CD1c-positive myeloid dendritic cell (primary cell): ENCODE measurements around the gene WDSUB1.

Experiments
- DNase-seq: peaks from one replicate; pipeline ENCODE4 v3.0.0-alpha.2; 2016; ENCODE audit errors: extremely low spot score

The WDSUB1 gene, protein sequence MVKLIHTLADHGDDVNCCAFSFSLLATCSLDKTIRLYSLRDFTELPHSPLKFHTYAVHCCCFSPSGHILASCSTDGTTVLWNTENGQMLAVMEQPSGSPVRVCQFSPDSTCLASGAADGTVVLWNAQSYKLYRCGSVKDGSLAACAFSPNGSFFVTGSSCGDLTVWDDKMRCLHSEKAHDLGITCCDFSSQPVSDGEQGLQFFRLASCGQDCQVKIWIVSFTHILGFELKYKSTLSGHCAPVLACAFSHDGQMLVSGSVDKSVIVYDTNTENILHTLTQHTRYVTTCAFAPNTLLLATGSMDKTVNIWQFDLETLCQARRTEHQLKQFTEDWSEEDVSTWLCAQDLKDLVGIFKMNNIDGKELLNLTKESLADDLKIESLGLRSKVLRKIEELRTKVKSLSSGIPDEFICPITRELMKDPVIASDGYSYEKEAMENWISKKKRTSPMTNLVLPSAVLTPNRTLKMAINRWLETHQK

DNA sequence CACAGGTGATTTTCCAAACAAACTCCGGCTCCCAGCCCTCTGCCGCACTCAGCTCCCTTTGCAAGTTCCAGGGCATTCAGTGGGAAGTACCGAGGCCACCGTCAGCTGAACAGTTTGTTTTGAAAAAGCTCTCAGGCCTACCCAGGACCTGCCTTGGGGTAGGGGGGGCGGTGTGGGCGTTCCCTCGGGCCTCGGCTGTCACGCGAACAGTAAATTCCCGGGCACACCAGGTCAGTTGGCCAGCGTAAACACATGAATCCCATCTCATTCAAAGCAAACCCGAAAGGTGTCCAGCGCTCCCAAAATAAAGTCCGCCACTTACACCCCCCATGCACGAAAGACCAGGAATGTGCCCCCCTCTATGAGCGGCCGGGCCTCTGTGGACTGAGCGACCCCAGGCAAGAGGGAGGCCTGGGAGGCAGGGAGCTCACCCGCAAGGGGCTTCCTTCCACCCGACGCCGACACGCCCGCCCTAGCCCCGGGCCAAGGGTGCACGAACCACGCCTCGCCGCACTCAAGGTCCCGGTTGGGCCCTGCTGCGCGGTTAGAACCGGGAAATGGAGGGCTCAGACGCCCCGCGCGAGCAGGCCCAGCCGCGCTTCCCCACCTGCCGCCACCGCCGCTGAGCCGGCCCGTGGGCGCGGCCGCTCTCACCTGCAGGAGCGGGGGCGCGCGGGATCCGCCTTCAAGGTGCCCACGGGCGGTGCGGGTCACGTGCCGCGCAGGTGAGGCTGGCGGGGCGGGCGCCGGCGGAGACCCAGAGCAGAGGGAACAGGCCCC, at the start of gene WDSUB1:
TSS of gene WDSUB1 (minus strand) at position 775 of the 780 bp plus-strand sequence. CDS start 3,634 bp downstream, outside the sequence.
- DNase-seq = peak; percentile 59

DNA sequence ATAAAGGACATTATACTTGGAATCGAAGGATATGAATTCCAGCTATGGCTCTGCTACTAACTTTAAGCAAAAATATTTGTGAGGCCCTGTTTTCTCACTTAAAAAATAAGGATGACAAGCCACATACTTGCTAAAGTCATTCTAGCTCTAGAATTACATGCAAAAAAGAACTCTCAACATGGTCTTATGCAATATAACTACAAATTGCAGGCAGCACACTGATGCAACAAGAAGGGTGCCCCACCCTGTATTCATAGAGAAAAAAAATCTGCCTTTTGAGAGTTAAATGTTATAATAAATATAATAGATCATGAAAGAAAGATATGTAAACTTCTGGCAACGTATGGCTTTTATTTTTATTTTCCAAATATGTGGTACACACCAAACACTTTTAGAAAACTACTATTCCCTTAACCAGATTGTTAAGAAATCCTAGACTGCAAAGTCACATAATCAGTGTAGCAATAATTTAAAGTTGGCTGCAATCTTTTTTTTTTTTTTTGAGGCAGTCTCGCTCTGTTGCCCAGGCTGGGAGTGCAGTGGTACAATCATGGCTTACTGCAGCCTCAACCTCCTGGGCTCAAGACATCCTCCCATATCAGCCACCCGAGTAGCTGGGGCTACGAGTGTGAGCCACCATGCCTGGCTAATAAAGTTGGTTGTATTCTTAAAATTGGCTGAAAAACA, 40.2 kb upstream of the WDSUB1 start:
- DNase-seq = peak; percentile 23

DNA sequence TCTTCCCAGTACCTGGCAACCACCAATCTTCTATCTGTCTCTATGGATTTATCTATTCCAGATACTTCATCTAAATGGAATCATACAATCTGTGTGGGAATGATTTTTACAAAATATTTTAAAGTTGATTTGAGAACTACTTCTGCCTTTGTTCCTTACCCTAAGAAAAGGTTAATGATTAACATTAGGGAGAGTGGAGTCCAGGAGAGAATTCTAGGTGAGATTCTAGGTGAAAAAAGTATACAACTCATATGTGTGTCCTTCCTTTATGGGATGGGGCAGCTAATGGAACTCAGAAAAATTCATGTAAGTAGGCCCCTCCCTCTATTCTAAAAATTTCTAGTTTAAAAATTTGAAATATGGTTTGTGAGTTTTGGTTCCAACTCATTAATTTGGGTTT, 35.9 kb upstream of the WDSUB1 start:
- DNase-seq = no peak

DNA sequence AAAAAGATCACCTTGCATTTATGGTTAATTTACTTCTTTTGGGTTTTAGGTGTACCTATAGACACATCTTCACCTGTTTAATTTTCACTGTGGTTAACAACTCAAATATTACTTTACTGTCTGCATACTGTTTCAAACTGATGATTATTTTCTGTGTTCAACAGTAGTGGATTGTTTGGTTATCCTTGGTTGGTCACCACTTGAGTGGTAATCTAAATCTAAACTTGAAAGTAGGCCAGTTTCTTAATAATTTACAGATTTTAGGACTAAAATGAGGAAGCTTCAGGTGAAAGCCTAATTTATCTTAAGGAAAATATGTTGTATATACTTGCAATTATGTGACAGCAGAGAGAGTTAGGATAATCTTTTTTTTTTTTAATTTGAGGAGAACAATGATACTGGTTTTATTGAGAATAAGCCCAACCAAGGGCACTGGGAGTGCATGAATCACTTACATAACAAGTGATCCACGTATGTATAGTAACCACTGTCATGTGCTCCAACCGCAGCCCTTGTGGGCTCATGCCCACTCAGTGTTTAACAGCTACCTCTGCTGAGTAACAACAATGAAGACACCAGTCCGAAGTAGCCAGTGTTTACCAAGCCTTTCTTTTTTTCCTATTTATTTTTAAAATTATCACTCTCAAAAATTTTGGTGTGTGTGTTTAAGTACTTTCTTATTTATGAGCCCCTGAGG, 31.0 kb upstream of the WDSUB1 start:
- no peak for DNase-seq

DNA sequence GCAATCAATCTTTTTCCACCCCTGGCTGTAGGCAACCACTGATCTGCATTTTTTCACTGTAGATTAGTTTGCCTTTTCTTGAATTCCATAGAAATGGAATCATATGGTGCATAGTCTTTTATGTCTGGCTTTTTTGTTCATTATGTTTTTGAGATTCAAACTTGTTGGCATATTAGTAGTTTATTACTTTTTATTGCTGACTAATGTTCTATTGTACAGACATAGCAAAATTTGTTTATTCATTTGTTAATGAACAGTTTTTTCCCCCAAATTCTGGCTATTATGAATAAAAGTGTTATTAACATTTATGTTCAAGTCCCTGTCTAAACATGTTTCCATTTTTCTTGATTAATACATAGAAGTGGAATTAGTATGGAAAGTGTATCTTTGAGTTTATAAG, 21.4 kb upstream of the WDSUB1 start:
- no peak for DNase-seq

DNA sequence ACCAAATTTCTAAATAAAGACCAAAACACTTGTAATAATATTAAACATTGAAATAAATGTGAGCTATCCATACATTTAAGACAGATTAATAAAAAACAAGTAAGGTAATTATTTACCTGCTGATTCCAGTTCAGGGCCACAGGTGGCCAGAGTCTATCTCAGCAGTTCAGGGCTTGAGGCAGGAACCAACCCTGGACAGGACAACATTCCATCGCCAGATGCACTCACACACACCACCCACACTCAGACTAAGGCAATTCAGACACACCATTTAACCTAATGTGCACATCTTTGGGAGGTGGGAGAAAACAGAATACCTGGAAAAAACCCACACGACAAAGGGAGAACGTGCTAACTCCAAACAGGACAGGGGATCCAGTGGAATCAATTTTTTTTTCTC, 14.1 kb upstream of the WDSUB1 start:
- DNase-seq = no peak

DNA sequence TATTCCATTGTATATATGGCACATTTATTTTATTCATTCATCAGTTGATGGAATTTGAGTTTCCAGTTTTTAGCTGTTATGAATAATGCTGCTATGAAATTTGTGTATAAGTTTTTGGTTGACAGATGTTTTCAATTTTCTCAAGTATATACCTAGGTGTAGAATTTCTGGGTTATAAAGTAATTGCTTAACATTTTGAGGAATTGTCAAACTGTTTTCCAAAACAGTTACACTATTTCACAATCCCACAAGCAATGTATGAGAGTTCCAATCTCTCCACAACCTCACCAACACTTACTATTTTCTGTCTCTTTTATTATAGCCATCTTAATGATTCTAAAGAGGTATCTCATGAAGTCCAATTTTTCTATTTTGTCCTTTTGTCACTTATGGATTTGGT, 12.5 kb upstream of the WDSUB1 start:
- DNase-seq = no peak

DNA sequence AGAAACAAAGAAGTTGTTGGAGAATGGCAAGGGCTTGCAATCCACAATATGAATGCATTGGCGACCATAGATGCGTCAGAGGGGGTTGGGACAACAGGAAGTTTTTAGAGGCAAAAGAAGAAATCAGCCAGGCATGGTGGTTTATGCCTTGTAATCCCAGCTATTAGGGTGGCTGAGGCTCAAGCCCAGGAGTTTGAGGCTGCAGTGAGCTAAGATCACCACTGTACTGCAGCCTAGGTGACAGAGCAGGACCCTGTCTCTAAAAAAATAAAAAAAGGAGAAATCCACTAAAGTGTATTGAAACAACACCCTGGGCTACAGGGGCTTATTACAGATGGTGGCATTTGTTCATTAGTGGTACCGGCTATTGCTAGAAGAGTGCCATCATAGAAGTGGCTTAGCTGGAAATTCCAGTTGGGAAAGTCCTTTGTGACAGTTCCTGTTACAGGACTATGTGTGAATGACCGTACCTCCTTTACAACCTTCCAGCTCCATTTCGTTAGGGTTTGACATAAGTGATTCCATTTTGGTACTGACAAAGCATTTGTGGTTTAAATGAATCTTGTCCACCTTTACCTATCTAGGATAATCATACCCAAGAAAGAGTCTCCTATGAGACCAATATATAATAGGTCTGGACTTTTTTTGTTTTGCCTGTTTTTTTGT, 10.7 kb upstream of the WDSUB1 start:
- no peak for DNase-seq

DNA sequence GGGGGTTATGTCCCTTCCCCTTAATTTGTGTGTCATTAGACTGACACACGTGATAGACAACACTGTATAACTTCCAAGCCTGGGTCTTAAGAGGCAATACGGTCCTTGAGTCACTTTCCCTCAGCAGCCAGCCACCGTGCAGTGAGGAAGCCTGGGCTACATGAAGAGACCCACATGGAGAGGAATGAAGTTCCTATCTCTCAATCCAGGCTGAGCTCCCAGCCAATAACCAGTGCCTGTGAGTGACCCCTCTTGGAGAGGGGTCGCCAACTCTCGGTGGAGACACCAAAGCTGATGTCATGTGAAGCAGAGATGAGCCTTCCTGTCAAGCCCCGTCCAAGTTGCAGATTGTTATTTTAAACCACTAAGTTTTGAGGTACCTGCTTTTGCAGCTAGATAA, 5.7 kb upstream of the WDSUB1 start:
- DNase-seq = no peak

DNA sequence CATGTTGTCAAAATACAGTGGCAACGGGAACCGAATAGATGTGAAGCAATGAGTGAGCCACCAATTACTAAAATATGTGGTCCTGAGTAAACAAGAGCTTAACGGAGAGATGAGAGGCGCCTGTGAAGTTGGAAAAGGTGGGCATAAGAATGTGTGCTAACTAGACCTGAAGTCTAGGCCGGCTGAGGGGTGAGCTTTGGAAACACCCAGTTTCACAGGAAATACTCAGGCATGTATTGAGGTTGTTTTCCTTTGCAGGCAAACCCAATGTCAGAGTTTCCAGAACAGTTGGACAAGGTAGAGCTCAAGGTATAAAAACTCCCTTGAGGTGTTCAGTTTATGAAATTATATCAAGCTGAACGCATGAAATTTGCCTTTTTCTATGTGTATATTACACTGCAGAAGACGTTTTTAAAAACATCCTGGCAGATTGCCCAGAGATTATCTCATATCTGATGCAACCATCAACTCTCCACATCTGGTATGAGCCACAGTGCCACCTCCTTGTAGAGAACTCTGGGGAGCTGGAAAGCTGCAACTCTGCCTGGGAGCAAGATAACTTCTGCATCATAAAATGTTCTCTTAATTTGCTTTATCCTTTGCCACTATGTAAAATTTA, 3.9 kb upstream of the WDSUB1 start:
- peak; percentile 64 for DNase-seq

DNA sequence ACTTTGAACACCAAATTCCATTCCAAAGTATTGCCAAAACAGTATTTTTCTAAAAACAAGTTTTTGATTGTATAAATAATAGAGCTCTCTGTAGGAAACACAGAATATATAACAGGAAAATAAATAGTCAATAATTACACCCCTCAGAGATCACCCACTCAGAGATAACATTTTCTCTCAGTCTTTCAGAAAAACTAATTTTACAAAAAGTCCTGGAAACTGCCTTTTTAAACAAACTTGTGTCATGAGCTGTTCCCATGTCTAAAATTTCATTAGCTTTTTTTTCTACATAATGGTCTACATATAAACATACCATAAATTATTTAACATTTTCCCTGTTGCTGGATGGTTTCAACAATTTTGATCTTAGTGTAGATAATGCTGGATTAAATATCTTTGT, 1.2 kb upstream of the WDSUB1 start:
- DNase-seq = no peak

DNA sequence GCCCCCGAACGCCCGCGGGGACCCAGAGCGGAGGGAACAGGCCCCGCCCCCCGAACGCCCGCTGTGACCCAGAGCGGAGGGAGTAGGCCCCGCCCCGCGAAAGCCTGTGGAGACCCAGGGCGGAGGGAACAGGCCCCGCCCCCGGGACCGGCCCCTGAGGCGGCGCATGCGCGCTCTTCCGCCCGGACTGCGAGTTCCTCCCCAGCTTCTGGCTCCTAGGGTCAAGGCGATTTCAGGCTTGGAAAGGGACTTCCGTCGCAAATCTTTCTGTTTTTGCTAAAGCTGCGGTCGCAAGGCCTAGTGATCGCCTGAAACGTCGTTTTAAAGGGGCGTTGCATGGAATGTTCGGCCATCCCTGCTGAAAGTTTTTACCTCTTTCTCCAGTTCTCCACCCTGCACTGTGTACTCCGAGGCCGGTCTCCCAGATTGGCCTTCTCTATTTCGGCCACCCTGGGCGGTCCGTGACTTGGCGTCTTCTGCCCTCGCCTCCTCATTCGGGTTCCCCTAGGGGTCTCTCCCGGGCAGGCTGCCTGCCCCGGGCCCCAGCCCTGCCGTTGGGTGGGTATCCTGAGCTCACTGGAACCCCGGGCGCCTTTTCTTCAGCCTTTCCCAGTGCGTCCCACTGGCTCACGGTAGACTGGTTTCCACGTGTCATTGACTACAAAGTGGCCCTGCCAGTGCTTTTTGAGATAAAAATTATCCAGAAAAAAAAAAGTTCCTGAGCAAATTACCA, 372 bp upstream of the WDSUB1 start:
- peak; percentile 99 for DNase-seq

DNA sequence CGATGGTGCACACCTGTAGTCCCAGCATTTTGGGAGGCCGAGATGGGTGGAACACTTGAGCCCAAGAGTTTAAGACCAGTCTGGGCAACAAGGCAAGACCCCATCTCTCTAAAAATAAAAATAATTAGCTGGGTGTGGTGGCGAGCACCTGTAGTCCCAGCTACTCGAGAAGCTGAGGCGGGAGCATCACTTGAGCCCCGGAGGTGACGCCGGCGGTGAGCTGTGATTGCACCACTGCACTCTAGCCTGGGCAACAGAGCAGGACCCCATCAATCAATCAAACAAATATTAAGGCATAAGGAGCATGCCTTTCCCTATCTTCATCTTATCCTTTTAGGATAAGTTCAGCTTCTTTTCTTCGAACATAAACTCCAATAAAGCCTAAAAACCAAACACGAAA, 1.1 kb downstream of the WDSUB1 start:
- DNase-seq = no peak

DNA sequence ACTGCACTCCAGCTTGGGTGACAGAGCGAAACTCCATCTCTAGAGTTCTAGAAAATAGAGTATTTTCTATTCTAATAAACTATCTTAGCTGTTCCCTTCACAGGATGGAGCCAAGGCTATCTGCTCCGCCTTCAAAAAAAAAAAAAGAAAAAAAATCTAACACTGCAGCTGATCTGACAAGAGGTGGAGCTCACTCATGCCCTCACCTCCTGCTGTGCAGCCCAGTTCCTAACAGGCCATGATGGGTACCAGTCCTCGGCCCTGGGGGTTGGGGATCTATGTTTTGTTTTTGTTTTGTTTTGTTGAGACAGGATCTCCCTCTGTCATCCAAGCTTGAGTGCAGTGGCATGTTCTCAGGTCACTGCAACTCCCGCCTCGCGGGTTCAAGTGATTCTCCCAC, 3.0 kb downstream of the WDSUB1 start:
- no peak for DNase-seq

DNA sequence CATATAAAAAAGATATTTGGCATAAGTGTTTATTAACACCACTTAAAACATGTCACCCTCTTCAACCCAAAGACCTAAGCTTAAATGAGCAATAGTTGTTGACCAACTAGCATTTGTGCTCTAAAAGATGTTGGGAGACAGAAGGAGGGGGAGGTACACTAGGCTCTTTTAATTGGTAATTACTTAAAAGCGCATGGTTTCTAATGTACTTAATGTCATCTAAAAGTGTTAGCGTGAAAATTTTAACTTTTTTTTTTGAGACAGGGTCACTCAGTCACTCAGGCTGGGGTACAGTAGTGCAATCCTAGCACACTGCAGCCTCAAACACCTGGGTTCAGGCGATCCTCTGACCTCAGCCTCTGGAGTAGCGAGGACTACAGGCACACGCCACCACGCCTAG, 5.5 kb downstream of the WDSUB1 start:
- DNase-seq = no peak

DNA sequence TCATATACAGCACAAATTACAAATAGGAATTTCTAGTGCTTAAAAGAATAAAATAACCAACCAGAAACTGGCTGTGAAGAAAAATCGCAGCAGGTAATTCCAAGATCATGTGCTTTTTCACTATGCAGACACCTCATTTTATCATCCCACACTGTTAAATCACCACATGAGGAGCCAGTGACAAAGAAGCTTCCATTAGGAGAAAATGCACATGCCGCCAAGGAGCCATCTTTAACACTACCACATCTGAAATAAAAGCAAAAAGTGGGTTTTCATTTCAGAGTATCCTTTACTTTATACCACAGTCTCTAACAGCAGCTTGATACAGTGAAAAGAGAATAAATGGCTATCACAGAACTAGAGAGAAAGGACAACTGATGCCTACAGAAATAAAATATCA, 6.8 kb downstream of the WDSUB1 start:
- no peak for DNase-seq

DNA sequence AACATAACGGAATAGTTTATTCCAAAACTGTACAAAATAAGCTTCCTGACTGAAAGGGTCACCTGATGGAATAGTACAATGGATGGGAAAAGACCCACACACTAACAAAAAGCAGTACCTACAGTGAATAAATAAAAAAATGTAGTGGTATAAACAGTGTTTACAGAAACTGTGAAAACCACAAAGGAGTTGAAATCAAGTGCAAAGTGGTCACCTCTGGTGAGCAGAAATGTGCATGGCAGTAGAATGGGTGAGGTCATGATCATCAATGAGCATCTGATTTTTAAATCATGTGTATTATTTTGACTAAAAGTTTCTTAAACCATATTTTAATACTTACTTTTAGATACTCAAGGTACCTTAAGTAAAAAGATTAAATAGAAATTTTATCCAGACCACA, 11.4 kb downstream of the WDSUB1 start:
- DNase-seq = no peak

DNA sequence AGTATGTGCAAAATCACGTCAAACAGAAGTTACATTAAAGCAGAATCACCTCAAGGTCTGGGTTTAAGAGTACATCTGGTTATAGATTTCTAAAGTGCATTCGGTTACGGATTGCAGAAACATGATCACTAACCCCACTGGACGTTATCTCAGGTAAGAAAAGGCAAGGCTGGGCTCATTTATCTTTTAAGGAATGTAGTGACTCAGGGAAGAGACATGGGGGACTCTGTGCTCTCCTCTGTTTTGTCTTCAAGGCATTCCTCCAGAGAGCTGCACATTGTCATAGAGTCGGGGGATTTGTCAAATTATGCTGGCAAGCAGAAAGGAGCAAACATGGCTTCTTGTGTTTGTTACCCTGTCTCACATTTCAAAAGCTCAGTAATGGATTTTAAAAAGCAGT, 14.3 kb downstream of the WDSUB1 start:
- DNase-seq = no peak

DNA sequence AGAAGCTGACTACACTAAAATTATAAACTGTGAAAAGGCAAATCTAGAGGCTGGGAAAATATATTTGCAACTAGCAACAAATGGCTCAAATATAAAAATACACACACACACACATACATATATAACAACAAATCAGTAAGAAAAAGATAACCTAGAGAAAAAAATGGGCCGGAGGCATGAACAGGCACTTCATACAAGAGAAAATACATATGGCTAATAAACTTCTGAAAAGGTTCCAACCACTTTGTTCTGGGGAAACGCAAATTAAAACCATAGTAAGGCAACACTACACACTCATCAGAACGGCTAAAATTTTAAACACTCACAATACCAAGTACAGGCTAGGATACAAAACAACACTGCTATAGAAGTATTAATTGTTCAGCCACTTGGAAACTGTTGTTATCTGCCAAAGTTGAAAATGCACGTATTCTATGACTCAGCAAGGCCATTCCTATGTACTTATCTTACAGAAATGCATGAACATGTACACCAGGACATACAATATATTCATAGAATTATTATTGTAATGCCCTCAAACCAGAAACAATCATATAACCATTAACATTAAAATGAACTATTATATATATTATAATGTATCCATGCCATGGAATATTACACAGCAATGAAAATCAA, 15.6 kb downstream of the WDSUB1 start:
- no peak for DNase-seq

DNA sequence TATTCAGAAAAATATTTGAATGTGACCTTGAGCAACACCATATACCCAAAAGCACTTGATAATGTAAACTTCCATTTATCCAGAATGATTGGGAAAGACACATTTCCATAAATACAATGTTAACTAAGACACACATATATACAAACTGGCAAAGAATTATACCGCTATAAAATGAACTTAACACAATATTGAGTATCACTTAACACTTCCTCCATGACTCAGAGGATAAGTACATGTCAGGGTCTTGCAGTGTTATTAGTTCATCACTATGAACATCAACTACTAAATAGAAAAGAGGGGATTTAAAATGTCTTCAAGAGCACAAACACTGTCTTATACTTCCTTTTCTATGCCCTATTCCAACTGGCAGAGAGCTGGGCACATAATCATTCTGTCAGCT, 18.6 kb downstream of the WDSUB1 start:
- no peak for DNase-seq
